HL-60 (cell line): ENCODE results near the gene BBS9.

Source experiments
- CTCF ChIP-seq: IDR thresholded peaks from one replicate; pipeline ENCODE4 v1.5.1; 2011; ENCODE audit warnings: low read length, control low read depth, inconsistent platforms; ENCODE audit not compliant: insufficient read depth
- POLR2AphosphoS5 ChIP-seq: IDR thresholded peaks from 2 replicates; pipeline ENCODE4 v1.6.1; 2012; ENCODE audit warnings: low read depth
- REST ChIP-seq: IDR thresholded peaks from 2 replicates; pipeline ENCODE4 v1.6.1; 2012; ENCODE audit warnings: low read depth; ENCODE audit not compliant: insufficient replicate concordance

GRCh38 chr7:33422825-33423645 lies 293.7 kb downstream of the BBS9 start:
- TF ChIP-seq CTCF, result no peak
- TF ChIP-seq REST, result no peak
- no peak for TF ChIP-seq POLR2AphosphoS5
